ENCODE measurements around the gene TPO. TPM values are rescaled to one million over a fixed set of nuclear protein-coding genes. Genes with fewer than 3 reads are reported as not detected.
A peak's percentile ranks its signal among the peaks of the same experiment; 100 is the strongest.

The TPO gene
- total RNA-seq, 1 donor from 2014 or later, result not detected

GRCh38 chr2:1556286-1556685 lies 143.0 kb downstream of the TPO start:
- Mint-ChIP-seq H3K27ac (no peak overlapping the region), H3K9me3 (no peaks in the 10 kb centered on the region), H3K4me1 (peaks cover 19% of the 10 kb centered on the region)

GRCh38 chr2:1556776-1557466 lies 143.7 kb downstream of the TPO start:
- no peaks in the 10 kb centered on the region for H3K9me3 Mint-ChIP-seq
- H3K4me1 Mint-ChIP-seq, result peaks cover 22% of the 10 kb centered on the region
- H3K4me3 Mint-ChIP-seq, result no peak overlapping the region
- H3K27ac Mint-ChIP-seq, result no peak overlapping the region
- DNase-seq (ENCODE audit: low spot score in 2 of 2, unreplicated experiment in 2 of 2), result no peak
- H3K36me3 Mint-ChIP-seq, result no peaks in the 10 kb centered on the region
- H3K27me3 Mint-ChIP-seq (ENCODE audit: low read depth), result no peaks in the 10 kb centered on the region
- TF ChIP-seq CTCF (IDR thresholded peaks at IDR 0.05; ENCODE audit: unreplicated experiment), result no peak

More at GRCh38 chr2:1556286-1556685, 143.0 kb downstream of the TPO start:
- H3K36me3 Mint-ChIP-seq, result no peaks in the 10 kb centered on the region
- no peaks in the 10 kb centered on the region for H3K27me3 Mint-ChIP-seq (ENCODE audit: low read depth)
- no peak for DNase-seq (ENCODE audit: low spot score in 2 of 2, unreplicated experiment in 2 of 2)
- no peak overlapping the region for H3K4me3 Mint-ChIP-seq
- TF ChIP-seq CTCF (IDR thresholded peaks at IDR 0.05; ENCODE audit: unreplicated experiment), result no peak

GRCh38 chr2:1557467-1557820 lies 144.2 kb downstream of the TPO start:
- no peak for DNase-seq (ENCODE audit: low spot score in 2 of 2, unreplicated experiment in 2 of 2)

GRCh38 chr2:1559589-1560175 lies 146.4 kb downstream of the TPO start:
- DNase-seq (ENCODE audit: low spot score in 2 of 2, unreplicated experiment in 2 of 2), result peak in 1 of 2 experiments; percentile 24
- Mint-ChIP-seq H3K9me3 (no peaks in the 10 kb centered on the region), H3K27me3 (ENCODE audit: low read depth) (no peaks in the 10 kb centered on the region), H3K4me1 (peaks cover 15% of the 10 kb centered on the region), H3K36me3 (no peaks in the 10 kb centered on the region), H3K27ac (no peak overlapping the region), H3K4me3 (no peak overlapping the region)
- no peak for TF ChIP-seq CTCF (IDR thresholded peaks at IDR 0.05; ENCODE audit: unreplicated experiment)

More at GRCh38 chr2:1557467-1557820, 144.2 kb downstream of the TPO start:
- H3K9me3 Mint-ChIP-seq, result no peaks in the 10 kb centered on the region
- H3K27me3 Mint-ChIP-seq (ENCODE audit: low read depth), result no peaks in the 10 kb centered on the region
- no peaks in the 10 kb centered on the region for H3K36me3 Mint-ChIP-seq
- no peak overlapping the region for H3K4me3 Mint-ChIP-seq
- H3K27ac Mint-ChIP-seq, result no peak overlapping the region
- H3K4me1 Mint-ChIP-seq, result peaks cover 22% of the 10 kb centered on the region
- TF ChIP-seq CTCF (IDR thresholded peaks at IDR 0.05; ENCODE audit: unreplicated experiment), result no peak

- no peak for TF ChIP-seq CTCF (IDR thresholded peaks at IDR 0.05; ENCODE audit: unreplicated experiment)
- H3K4me3 Mint-ChIP-seq, result no peak overlapping the region
These were observed 148.0 kb downstream of the TPO start for GRCh38 chr2:1561259-1561658.

More at GRCh38 chr2:1561259-1561658, 148.0 kb downstream of the TPO start:
- Mint-ChIP-seq H3K9me3 (no peaks in the 10 kb centered on the region), H3K36me3 (no peaks in the 10 kb centered on the region), H3K27ac (no peak overlapping the region), H3K27me3 (ENCODE audit: low read depth) (no peaks in the 10 kb centered on the region), H3K4me1 (peaks cover 15% of the 10 kb centered on the region)
- no peak for DNase-seq (ENCODE audit: low spot score in 2 of 2, unreplicated experiment in 2 of 2)
